GM12872 (cell line): Measurements from ENCODE around the gene SLC38A1.

Source experiments
- CTCF ChIP-seq: IDR thresholded peaks from 3 replicates; pipeline ENCODE4 v1.5.1; 2011; ENCODE audit warnings: low read depth, mild to moderate bottlenecking, low read length, moderate library complexity; ENCODE audit not compliant: insufficient read depth

The SLC38A1 gene

GRCh38 chr12:46296822-46297221 is 28.0 kb upstream of the SLC38A1 start:
- no peak for TF ChIP-seq CTCF

DNA sequence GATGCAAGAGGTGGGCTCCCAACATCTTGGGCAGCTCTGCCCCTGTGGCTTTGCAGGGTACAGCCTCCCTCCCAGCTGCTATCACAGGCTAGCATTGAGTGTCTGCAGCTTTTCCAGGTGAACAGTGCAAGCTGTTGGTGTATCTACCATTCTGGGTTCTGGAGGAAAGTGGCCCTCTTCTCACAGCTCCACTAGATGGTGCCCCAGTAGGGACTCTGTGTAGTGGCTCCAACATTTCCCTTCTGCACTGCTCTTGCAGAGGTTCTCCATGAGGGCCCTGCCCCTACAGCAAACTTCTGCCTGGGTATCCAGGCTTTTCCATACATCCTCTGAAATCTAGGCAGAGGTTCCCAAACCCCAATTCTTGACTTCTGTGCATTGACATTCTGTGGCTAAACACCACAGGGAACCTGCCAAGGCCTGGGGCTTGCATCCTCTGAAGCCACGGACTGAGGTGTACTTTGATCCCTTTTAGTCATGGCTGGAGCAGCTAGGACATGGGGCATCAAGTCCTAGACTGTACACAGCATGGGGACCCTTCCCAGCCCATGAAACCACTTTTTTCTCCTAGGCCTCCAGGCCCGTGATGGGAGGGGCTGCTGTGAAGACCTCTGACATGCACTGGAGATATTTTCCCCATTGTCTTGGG is 24.0 kb upstream of the SLC38A1 start:
- TF ChIP-seq CTCF, result 0 out of 3 replicates have a peak, but pooled peaks have one; percentile 20

- no peak for TF ChIP-seq CTCF
These were observed 14.0 kb upstream of the SLC38A1 start for GRCh38 chr12:46282829-46283228.

DNA sequence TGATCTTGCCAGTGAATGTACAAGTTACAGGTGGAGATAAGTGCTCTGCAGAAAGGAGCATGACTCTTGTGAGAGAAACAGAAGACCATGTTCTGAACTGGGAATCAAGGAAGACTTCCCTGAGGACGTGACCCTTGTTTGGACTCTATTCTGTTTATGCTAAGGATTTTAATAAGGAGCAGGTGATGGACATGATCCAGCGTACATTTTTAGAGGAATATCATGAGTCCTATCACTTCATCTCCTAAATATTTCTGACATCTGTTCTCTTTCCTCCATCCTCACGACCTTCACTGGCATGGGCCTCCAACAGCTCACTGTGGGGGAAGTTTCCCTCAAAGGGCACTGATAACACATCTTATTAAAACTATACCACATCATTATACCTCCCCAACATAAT is 7.9 kb upstream of the SLC38A1 start:
- no peak for TF ChIP-seq CTCF

- no peak for TF ChIP-seq CTCF
These were observed 3.0 kb upstream of the SLC38A1 start for GRCh38 chr12:46271863-46272262.

- TF ChIP-seq CTCF, result no peak
These were observed 792 bp upstream of the SLC38A1 start for GRCh38 chr12:46269429-46270241.

DNA sequence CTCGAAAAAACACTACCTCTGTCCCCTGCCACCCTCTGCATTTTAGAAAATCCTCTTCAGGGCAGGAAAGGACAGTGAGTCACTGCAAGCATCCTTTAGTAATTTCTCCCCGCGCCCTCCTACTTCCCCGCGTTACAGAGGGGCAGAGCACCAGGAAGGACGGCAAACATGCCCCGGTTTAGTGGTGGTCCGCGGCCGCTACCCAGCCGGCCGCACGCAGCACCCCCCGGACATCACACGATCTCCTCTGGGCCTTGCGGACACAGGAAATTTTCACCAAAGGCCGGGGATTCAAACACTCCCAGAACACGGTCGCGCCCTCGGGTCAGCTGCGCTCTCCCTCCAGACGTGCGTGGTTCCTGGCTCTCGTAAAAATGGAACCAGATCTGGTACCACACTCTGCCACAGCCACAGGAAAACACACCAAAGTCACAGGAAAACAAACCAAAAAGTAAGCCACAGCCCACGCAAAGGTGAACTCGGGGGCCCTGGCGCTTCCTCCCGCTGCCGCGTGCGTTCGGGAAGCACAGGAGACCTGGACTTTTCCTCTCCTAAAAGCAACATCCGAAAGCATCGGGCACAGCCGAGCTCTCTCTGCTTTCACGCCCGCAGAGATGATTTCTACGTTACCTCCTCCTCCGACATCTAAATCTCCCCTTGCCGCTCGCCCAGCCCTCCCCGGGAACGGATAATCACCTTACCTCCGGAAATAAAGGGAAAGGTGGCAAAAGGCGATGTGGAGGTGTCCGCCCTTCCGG is 839 bp downstream of the SLC38A1 start:
- no peak for TF ChIP-seq CTCF
